DLD1 (cell line): ENCODE measurements around the gene PPM1H.

Experiments
- in situ Hi-C: cut with HindIII; loops from 2 replicates; pipeline ENCODE4 v1.10.0; 2017; ENCODE audit warnings: low sequenced_read_pairs

The PPM1H gene

DNA sequence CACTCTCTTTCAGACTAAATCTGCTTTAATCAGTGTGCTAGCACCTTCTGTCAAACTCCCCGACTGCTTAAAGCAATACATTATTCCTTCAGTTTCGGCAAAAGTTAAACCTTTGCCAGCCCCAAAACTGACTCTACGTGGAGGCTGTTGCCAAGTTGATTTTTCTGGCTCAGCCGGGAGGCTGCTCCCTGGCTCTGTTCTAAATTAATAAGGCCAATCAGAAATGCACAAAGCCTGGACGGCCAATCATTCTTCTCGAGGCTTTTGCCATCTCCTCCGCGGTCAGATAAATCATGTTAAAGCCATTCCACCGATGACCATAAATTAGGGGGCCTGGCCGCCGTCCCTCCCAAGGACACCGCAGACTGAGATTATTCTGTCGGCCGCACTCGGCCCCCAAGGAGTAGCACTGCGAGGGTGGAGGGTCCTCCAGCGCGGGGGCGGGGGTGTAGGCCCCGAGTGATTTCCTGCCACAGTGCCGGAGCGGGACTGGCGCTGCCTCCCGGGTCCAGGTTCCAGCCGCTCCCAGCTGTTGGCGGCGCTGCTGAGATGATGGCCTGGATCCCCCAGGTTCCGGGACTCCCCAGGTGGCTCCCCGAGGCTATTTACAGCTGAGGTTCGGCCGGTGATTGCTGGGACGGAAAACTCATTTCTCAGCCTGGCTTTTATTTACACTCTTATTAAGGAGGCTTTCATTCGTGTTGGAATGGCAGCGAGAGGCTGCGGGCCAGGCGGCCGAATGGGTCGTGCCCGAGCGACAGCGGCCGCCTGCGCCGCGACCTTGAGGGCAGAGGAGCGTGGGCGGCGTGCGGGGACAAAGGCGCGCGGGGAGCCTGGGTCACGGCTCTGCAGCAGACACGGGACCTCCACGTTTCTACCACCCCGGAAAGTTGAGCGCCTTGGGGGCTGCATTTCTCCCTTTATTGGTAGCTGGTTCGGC lies 303.2 kb downstream of the PPM1H start:
- in situ Hi-C loops: no loop called here

DNA sequence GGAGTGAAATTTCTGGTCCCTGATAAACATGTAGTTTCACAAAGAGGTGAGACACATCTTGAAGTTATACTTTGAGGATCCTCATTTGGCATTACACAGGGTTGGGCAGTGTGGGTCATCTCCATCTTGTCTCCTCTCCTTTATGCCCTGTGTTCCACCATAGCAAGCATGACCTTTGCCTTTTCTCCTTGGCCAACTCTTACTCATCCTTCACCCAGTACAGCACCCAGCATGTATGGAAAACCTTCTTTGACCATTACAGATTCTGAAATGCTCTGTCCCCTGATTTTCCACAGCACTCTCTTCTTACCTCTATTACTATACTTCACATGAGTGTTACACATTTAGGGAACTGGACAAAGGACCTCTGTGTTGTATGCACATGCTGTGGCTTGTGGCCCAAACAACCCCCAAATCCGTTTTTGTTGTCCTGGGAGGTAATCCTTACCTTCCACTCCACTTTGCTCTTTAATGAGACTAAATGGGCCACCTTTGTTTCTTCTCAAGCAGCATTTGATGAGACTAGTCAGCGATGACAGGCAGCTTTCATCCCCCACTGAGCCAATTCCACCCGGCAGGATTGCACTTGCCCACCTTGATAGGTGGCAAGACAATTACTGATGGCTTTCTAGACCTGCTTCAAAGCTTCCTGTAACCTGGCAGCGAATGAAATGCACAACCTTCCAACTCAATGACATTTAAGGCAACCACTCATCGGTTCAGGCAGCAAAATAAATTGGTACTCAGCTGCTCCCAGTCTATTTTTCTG lies 304.8 kb downstream of the PPM1H start:
- in situ Hi-C loops: no loop called here

DNA sequence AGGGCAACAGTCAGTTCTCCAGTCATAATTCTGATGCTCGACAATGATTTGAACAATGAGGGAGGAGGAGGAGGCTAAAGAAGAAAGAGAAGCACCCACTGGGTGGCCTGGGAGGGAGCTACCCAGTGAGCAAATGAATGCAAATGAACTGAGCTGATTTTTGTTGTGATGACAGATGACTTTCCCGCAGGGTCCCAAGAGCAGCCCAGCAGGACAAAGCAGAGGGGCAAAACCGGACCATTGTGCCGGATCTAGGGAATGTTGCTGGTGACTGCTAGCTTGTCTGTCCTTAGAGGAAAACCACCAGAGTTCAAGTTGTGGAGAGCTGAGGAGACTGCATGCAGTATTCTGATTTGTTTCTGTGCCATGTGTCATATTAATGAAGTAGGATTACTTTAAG lies 305.5 kb downstream of the PPM1H start:
- in situ Hi-C loops: no loop called here

- in situ Hi-C loops: no loop called here
Measured at GRCh38 chr12:62627181-62627580, 307.8 kb downstream of the PPM1H start.

DNA sequence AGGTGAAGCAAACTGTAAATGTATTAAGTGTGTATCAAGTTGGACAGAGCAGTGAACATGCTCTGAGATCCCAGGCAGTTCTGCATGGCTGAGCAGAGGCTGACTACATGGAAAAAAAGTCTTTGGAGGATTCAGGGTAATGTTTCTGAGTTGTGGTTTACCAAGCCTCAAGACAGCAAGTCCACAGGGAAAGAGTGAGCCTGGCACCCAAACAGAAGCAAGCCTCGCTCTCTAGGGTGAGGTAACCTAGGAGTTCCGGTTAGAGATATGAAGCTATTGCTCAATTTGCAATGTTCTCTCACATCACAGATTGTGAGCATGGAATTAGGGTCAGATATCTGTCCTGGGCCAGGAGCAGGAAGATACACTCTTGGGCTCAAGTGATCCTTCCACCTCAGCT lies 309.7 kb downstream of the PPM1H start:
- in situ Hi-C loops: no loop called here

- in situ Hi-C loops: loop anchor here (25.0 kb wide), 1 partner anchor 440 kb away; no protein-coding TSS in a partner anchor
Measured at GRCh38 chr12:62622177-62622576, 312.8 kb downstream of the PPM1H start.

DNA sequence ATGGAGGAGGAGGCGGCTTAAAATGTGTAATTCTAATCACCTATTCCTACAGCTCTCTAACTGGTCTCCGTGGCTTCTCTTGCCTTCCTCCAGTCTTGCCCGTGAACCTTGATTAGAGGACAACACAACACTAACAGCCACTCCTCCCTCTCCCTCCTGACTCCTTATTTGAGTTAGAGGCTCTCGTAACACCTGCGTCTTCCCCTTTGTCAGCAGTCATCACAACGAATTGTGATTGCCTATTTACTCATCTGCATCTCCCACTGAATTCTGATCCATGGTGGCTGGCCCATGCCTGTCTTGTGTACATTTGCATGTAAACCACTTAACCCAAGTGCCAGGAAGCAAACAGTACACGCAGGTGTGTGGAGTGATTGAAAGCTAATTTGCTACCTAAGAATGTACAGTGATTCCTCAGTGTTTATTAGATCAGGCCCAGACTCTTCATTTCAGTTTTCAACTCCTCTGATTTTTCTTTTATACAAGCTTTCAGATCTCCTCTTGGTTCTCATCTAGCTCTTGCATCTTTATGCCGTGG lies 313.8 kb downstream of the PPM1H start:
- in situ Hi-C loops: loop anchor here (25.0 kb wide), 1 partner anchor 441 kb away; no protein-coding TSS in a partner anchor

GRCh38 chr12:62618930-62619329 lies 316.0 kb downstream of the PPM1H start:
- in situ Hi-C loops: loop anchor here (25.0 kb wide), 1 partner anchor 443 kb away; no protein-coding TSS in a partner anchor

DNA sequence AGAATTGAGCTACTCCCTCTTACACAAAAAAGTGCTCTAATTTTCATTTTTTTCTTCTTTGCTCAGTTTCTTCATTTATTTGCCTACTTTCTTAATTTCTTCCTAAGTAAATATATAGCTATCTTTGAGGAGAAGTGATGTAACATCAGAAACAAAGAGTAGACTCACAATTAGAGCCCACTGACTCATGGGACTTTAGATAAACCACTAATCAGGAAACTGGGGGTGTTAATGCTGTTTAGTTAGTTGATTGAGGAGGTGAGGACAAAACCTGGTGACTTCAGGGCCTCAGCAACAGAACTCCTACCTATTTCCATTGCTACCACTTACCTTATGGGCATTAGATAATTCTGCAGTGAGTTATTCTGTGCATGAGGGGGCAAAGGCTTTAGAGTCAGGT lies 316.6 kb downstream of the PPM1H start:
- in situ Hi-C loops: loop anchor here (25.0 kb wide), 1 partner anchor 444 kb away; no protein-coding TSS in a partner anchor

GRCh38 chr12:62613081-62613480 lies 321.9 kb downstream of the PPM1H start:
- in situ Hi-C loops: loop anchor here (25.0 kb wide), 1 partner anchor 449 kb away; no protein-coding TSS in a partner anchor

DNA sequence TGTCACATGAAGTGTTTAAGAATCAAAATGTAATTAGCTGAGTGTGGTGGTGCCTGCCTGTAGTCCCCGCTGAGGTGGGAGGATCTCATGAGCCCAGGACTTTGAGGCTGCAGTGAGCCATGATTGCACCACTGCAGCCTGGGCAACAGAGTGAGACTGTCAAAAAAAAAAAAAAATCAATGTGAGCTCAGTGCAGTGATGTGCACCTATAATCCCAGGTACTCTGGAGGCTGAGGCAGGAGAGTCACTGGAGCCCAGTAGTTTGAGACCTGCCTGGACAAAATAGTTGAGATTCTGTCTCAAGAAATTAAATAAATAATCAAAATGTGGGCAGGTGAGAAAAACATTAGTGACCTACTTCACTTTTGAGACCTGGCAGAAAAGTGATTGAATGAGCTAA lies 328.3 kb downstream of the PPM1H start:
- in situ Hi-C loops: loop anchor here (25.0 kb wide), 1 partner anchor 456 kb away; no protein-coding TSS in a partner anchor

GRCh38 chr12:62605981-62606380 lies 329.0 kb downstream of the PPM1H start:
- in situ Hi-C loops: loop anchor here (25.0 kb wide), 1 partner anchor 456 kb away; no protein-coding TSS in a partner anchor

DNA sequence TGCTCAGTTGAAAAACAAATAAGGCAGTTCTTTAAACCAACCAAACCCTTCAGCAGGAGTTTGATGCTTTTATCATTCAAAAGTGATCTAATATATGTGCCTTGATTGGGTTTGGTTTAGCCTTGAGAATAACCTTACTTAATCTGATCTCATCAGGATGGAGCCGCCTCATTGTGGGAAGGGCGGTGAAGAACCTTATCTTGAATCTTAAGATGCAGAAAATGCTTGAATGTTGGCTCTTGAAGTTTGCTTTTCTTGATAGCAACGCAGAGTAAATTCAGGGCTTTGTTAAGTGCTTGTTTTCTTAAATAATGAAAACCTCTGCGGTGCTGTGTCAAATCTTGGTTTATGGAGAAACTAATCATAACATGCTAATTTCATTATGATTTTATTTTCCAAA lies 330.1 kb downstream of the PPM1H start:
- in situ Hi-C loops: loop anchor here (25.0 kb wide), 1 partner anchor 457 kb away; no protein-coding TSS in a partner anchor

DNA sequence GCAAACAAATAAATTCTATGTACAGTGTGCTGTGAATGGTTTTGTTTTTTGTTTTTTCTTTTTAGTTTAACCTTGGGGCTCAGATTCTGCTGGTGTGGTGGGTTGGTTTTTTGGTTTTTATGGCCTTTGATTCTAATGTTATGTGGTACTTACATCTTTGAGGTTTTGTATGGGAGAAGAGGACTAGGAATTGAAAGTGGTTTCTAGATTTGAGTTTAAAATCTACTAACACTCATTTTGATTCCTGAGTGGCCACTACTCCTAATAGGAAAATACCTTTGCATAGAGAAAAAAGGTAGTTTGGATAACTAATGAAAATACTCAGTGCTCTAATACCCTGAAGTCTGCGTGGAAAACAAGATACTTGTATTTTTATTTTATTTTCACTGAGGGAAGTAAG lies 330.6 kb downstream of the PPM1H start:
- in situ Hi-C loops: loop anchor here (25.0 kb wide), 1 partner anchor 458 kb away; no protein-coding TSS in a partner anchor

DNA sequence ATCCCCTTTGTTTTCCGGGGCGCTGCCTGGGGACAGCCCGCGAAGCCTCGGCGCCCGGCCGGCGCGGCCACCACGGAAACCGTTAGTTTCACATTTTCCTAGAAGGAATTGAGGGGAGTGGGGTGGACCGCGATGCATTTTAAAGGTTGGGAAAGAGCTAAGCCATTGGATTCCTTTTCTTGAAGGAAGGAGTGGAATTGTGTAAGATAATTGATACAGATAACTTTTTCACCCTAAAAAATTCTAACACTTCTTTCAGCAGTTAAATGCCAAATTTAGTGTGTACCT lies 331.2 kb downstream of the PPM1H start:
- in situ Hi-C loops: loop anchor here (25.0 kb wide), 1 partner anchor 459 kb away; no protein-coding TSS in a partner anchor

DNA sequence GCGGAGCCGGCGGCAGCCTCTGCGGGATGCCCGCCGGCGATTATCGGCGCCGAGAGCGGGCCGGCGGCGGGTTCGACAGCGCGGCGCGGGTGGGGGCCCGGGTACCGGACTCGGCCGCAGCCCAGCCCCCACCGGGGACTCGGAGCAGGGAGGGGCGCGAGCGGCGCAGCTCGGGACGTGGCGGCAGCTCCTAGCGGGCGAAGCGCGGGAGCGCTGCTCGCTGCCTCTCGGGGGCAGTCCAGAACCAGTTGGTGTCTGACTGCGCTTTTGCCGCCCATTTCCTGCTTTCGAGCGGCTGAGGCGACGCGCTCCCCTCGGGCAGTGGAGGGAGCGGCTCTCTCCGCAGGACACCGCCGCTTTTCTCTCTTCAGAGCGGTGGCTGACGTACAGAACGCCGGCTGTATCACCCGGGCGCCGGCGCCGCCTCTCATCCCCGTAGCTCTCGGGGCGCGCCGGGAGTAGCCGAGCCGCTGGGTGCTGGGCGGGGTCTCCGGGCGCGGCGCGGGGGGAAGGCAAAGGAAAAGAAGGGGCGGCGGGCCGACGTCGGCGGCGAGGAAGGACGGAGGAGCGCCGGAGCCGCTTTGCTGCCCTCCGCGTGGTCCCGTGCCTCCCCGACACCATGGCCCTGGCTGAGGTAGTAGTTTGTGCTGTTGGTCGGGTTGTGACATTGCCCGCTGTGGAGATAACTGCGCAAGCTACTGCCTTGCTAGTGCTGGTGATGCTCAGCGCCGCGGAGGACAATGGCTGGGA lies 331.7 kb downstream of the PPM1H start:
- in situ Hi-C loops: loop anchor here (25.0 kb wide), 1 partner anchor 459 kb away; no protein-coding TSS in a partner anchor

- in situ Hi-C loops: loop anchor here (25.0 kb wide), 1 partner anchor 460 kb away; no protein-coding TSS in a partner anchor
Measured at GRCh38 chr12:62602255-62603060, 332.5 kb downstream of the PPM1H start.

DNA sequence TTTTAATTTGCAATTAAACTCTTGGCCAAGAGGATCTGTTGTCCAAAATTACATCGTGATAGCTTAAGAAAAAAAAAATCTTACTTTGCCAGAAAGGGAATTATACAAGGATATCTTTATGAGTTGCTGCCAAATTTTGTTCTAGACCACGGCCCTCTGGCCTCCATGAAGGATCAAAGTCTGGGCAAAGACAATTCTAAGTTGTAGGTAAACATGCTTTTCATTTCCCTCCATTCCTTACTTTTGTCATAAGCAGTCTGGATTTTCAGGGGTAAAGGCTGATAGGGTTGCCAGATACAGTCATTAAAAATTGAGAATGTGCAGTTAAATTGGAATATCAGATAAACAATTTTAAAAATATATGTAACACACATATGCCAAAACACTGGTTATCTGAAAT lies 333.2 kb downstream of the PPM1H start:
- in situ Hi-C loops: loop anchor here (25.0 kb wide), 1 partner anchor 461 kb away; no protein-coding TSS in a partner anchor

DNA sequence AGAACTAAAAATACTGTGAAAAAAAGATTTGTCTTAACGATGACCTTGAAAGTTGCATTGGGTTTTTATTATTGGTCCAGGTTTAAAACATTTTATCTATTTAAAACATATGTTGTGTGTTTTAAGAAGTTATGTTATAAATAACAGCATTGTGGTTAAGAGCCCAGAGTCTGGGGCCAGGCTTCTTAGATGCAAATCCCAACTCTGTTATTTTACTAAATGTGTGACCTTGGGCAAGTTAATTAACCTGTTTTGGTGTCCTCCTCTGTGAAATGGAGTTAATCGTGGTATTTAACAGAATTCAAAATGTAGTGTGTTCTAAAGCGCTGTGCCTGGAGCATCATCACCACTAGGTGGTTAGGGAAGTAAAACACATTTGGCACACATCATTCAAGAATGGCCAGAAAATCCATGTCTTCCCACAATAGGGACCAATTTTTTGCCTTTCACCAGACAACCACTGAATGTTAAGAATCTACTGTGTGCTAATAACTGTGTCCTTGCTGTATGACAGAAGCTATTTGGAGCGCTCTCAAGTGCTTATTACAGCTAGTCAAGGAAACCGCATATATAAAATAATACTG lies 335.0 kb downstream of the PPM1H start:
- in situ Hi-C loops: loop anchor here (25.0 kb wide), 1 partner anchor 462 kb away; no protein-coding TSS in a partner anchor
